Endothelial cell of umbilical vein (primary cell): Measurements from ENCODE around the gene MICALL1. TPM values are rescaled to one million over a fixed set of nuclear protein-coding genes. Genes with fewer than 3 reads are reported as not detected.

Experiments used
- BruUV-seq: library from RNA; stranded (reverse); fragments of 400-500 nt; replicated peaks from 2 replicates; lab custom pipeline; 2021; lab: Mats Ljungman, UMichigan
- CTCF ChIA-PET: fragments of 300-600, 350-600 bp; sonication (Branson Sonifier 250); formaldehyde crosslinking; loops from one replicate; lab custom pipeline; 2021; ENCODE audit warnings: antibody characterized with exemption, inconsistent platforms; lab: Charles Lee
- POLR2A ChIA-PET: fragments of 300-600, 350-600 bp; sonication (Branson Sonifier 250); formaldehyde crosslinking; loops from one replicate; lab custom pipeline; 2021; ENCODE audit warnings: antibody characterized with exemption, inconsistent platforms; lab: Charles Lee
- DNase-seq: peaks from one replicate; pipeline ENCODE4 v3.0.0-alpha.2; 2011; ENCODE audit warnings: low read depth, low spot score
- FAIRE-seq: peaks from 2 replicates; lab custom pipeline; 2011; peaks lifted over from hg19 to GRCh38; lab: Jason Lieb, UNC
- H2AFZ ChIP-seq: 2 replicates; pipeline ENCODE4 v1.6.0; 2012; ENCODE audit warnings: low read depth, low read length, control low read depth, inconsistent platforms
- H3K27ac ChIP-seq: 2 replicates; pipeline ENCODE4 v1.5.1; 2011; ENCODE audit warnings: low read depth, mild to moderate bottlenecking, control low read depth, low read length, moderate library complexity; ENCODE audit not compliant: insufficient read depth
- H3K27me3 ChIP-seq, 2 experiments: 2 replicates each; pipeline versions ENCODE4 v1.6.0 to v1.6.1; 2011; ENCODE audit warnings: low read length in 2 of 2, mixed read lengths in 1 of 2; ENCODE audit not compliant: control insufficient read depth in 2 of 2, insufficient read depth in 2 of 2
- H3K36me3 ChIP-seq, 2 experiments: 2 replicates in 1 of 2; 3 replicates in 1 of 2; pipeline ENCODE4 v1.5.1; 2011; ENCODE audit warnings: low read length in 2 of 2, mild to moderate bottlenecking in 1 of 2, moderate library complexity in 1 of 2; ENCODE audit not compliant: control insufficient read depth in 2 of 2, insufficient read depth in 2 of 2; ENCODE audit errors: extremely low read depth in 1 of 2
- H3K4me1 ChIP-seq: 3 replicates; pipeline ENCODE4 v1.5.1; 2011; ENCODE audit warnings: mild to moderate bottlenecking, low read length; ENCODE audit not compliant: control insufficient read depth, insufficient read depth; ENCODE audit errors: extremely low read depth
- H3K4me2 ChIP-seq: 2 replicates; pipeline ENCODE4 v1.6.1; 2011; ENCODE audit warnings: low read length, control low read depth, mixed read lengths; ENCODE audit not compliant: insufficient read depth
- H3K4me3 ChIP-seq, 3 experiments: fragments of 200-600 bp in 1 of 3; sonication (generic), shearing (Covaris generic) in 1 of 3; replicated peaks in 1 of 3; 2 replicates each; pipeline ENCODE4 v1.5.1; 2011 to 2016; ENCODE audit warnings: control low read depth in 3 of 3, low read length in 3 of 3, mild to moderate bottlenecking in 2 of 3, inconsistent platforms in 1 of 3, low read depth in 1 of 3, moderate library complexity in 1 of 3; ENCODE audit not compliant: insufficient read depth in 1 of 3
- H3K79me2 ChIP-seq: 2 replicates; pipeline ENCODE4 v1.6.0; 2012; ENCODE audit warnings: low read length, inconsistent platforms; ENCODE audit not compliant: control insufficient read depth, insufficient read depth
- H3K9ac ChIP-seq: replicated peaks from 2 replicates; pipeline ENCODE3; 2011; ENCODE audit warnings: low read length, control low read depth; ENCODE audit not compliant: insufficient read depth; ENCODE audit errors: extremely low read depth
- H3K9me1 ChIP-seq: replicated peaks from 3 replicates; pipeline ENCODE4 v1.6.0; 2011; ENCODE audit warnings: mild to moderate bottlenecking, low read length; ENCODE audit not compliant: control insufficient read depth, insufficient read depth; ENCODE audit errors: extremely low read depth
- H3K9me3 ChIP-seq: replicated peaks from 2 replicates; pipeline ENCODE4 v1.5.1; 2012; ENCODE audit warnings: low read length, inconsistent platforms; ENCODE audit not compliant: control insufficient read depth, insufficient read depth
- H4K20me1 ChIP-seq: replicated peaks from 2 replicates; pipeline ENCODE3; 2011; ENCODE audit warnings: mild to moderate bottlenecking, low read length; ENCODE audit not compliant: control insufficient read depth, insufficient read depth; ENCODE audit errors: extremely low read depth
- CTCF ChIP-seq, 2 donors: IDR thresholded peaks; 1 replicate in 1 of 2; 2 replicates in 1 of 2; pipeline ENCODE4 v1.5.1; 2011; ENCODE audit warnings: low read length in 2 of 2, mild to moderate bottlenecking in 2 of 2, moderate library complexity in 2 of 2, control low read depth in 1 of 2, inconsistent platforms in 1 of 2, low read depth in 1 of 2; ENCODE audit not compliant: insufficient read depth in 1 of 2; ENCODE audit errors: extremely low read depth in 1 of 2
- EZH2 ChIP-seq: IDR thresholded peaks from 2 replicates; pipeline ENCODE4 v1.6.1; 2012; ENCODE audit warnings: borderline replicate concordance, low read depth, mild to moderate bottlenecking, moderate library complexity, low read length, inconsistent platforms; ENCODE audit not compliant: severe bottlenecking
- FOS ChIP-seq: IDR thresholded peaks from 2 replicates; pipeline ENCODE4 v1.6.1; 2011; ENCODE audit warnings: mild to moderate bottlenecking, low read length, moderate library complexity, borderline replicate concordance; ENCODE audit not compliant: insufficient read depth
- GATA2 ChIP-seq: IDR thresholded peaks from 2 replicates; pipeline ENCODE4 v1.7.0; 2011; ENCODE audit warnings: low read depth, mild to moderate bottlenecking, moderate library complexity, mixed read lengths, low read length; ENCODE audit not compliant: insufficient read length, insufficient read depth
- JUN ChIP-seq: IDR thresholded peaks from 2 replicates; pipeline ENCODE4 v1.6.1; 2011; ENCODE audit warnings: borderline replicate concordance, low read depth; ENCODE audit not compliant: insufficient read length, insufficient read depth
- MAX ChIP-seq: IDR thresholded peaks from 2 replicates; pipeline ENCODE4 v1.6.1; 2011; ENCODE audit not compliant: insufficient read depth, insufficient read length
- MYC ChIP-seq: IDR thresholded peaks from one replicate; pipeline ENCODE4 v1.6.1; 2011; ENCODE audit warnings: mild to moderate bottlenecking, low read depth, low read length
- POLR2A ChIP-seq: IDR thresholded peaks from 2 replicates; pipeline ENCODE4 v1.6.1; 2012; ENCODE audit warnings: low read depth, mild to moderate bottlenecking, control low read depth, low read length
- POLR2AphosphoS5 ChIP-seq: IDR thresholded peaks from 2 replicates; pipeline ENCODE4 v1.6.1; 2012; ENCODE audit warnings: low read depth, mild to moderate bottlenecking, control low read depth, low read length, moderate library complexity; ENCODE audit not compliant: insufficient read depth
- dilution Hi-C: fragments of 300-500 bp; cut with MboI; formaldehyde crosslinking; loops from one replicate; pipeline ENCODE4 v1.15.0; 2019; ENCODE audit warnings: low sequenced_read_pairs; ENCODE audit not compliant: extremely low pct_ligation_motif_present
- intact Hi-C: fragments of 100-400 bp; cut with micrococcal nuclease; formaldehyde crosslinking; loops from one replicate; pipeline ENCODE4 v1.10.0; 2022
- polyA plus RNA-seq, 4 experiments: library from polyadenylated mRNA; depleted of rRNA in 3 of 4; stranded (reverse) in 3 of 4; unstranded in 1 of 4; fragments of >200 nt; gene quantifications; 2 replicates each; pipeline versions ENCODE4 v1.2.1 to v1.2.3, GENCODE V29; 2011 to 2012; ENCODE audit warnings: missing spikeins in 1 of 4
- total RNA-seq: library from RNA; stranded (reverse); gene quantifications from 2 replicates; pipeline ENCODE4 v1.2.3, GENCODE V29; 2021

Gene MICALL1
- total and polyA plus RNA-seq, 2 donors (not counting 3 experiments of a cell fraction or from before 2014, with no cell fraction given), result 23.9 to 66.9 TPM

- ChIA-PET POLR2A (no interaction called here), CTCF (interaction anchor here (1.2 to 5.1 kb wide), 3 partner anchors 12 to 43 kb away, joined by 3 to 223 read pairs (median 9); no protein-coding TSS in a partner anchor)
- Histone ChIP-seq H3K9me3 (no peaks in the 10 kb centered on the region), H3K27me3 (no peaks in the 10 kb centered on the region), H3K27ac (no peak overlapping the region), H3K4me2 (no peak overlapping the region), H2AFZ (no peak overlapping the region), H3K36me3 (peaks cover 29 to 39% of the 10 kb centered on the region in 2 experiments), H4K20me1 (peaks cover 2% of the 10 kb centered on the region), H3K9me1 (no peaks in the 10 kb centered on the region), H3K79me2 (peaks cover 22% of the 10 kb centered on the region), H3K4me3 (no peak overlapping the region), H3K4me1 (peaks cover 18% of the 10 kb centered on the region), H3K9ac (no peak overlapping the region)
- peak; percentile 12 for DNase-seq
- peak; percentile 40 for FAIRE-seq
- dilution Hi-C loops (no loop called here), intact Hi-C loops (no loop called here)
- no peak for TF ChIP-seq POLR2AphosphoS5
- no peak for TF ChIP-seq FOS
- no peak for TF ChIP-seq JUN
- no peak for TF ChIP-seq GATA2
- TF ChIP-seq POLR2A, result no peak
- TF ChIP-seq CTCF (IDR thresholded peaks at IDR 0.05; ENCODE audit: extremely low read depth in 1 of 2, insufficient read depth in 1 of 2, low read depth in 1 of 2, low read length in 2 of 2), result no peak
- no peak for TF ChIP-seq MAX
- TF ChIP-seq EZH2, result no peak
- TF ChIP-seq MYC, result no peak
- no TSS peak for BruUV-seq
These were observed 45.2 kb upstream of the MICALL1 start for GRCh38 chr22:37860796-37861421.
